GM21723 (cell line): ENCODE results near the gene TNIK.
A peak's percentile ranks its signal among the peaks of the same experiment; 100 is the strongest.

Source experiments
- ATAC-seq: cut with Tn5 transposase; IDR thresholded peaks from one replicate; pipeline ENCODE4 v1.9.1; 2021; ENCODE audit warnings: mild to moderate bottlenecking, moderate library complexity; ENCODE audit not compliant: unreplicated experiment

TNIK gene

GRCh38 chr3:171115667-171116066 lies 344.5 kb downstream of the TNIK start:
- no peak for ATAC-seq

DNA sequence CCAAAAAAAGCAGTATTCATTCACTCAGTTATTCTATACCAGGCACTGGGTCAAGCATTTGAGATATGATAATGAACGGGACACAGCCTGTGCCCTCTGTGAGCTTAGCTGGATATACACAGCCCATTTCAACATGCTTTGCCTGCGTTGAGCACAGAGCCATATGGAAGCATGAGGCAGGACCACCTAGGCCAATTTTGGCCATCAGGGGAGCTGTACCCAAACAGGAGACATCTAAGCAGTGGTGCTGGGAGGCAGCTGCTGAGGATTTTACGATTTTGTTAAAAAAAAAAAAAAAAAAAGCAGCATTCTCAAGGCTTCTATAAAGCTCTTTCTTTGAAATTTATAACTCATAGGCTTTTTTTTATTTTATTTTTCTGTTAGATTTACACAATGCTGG lies 346.5 kb downstream of the TNIK start:
- ATAC-seq = no peak

GRCh38 chr3:171110715-171111114 lies 349.5 kb downstream of the TNIK start:
- ATAC-seq = no peak

DNA sequence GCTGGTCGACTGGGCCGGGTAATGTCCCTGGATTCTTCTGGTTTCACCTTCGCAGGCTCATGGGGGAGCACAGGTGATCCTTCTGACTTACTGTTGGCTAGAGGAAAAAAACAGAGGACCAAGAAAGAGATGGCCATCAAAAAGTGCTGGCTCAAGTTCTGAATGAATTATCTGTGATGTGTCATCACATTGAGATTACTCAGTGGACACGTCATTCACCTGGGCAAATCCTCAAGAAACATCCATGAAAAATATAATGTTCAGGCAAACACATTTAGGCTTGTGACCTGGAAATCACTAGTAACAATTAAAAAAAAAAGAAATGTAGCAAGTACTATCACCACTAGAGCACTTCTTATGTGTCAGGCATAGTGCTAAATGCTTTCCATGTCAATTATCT lies 352.1 kb downstream of the TNIK start:
- ATAC-seq = no peak

GRCh38 chr3:171103185-171103584 lies 357.0 kb downstream of the TNIK start:
- no peak for ATAC-seq

DNA sequence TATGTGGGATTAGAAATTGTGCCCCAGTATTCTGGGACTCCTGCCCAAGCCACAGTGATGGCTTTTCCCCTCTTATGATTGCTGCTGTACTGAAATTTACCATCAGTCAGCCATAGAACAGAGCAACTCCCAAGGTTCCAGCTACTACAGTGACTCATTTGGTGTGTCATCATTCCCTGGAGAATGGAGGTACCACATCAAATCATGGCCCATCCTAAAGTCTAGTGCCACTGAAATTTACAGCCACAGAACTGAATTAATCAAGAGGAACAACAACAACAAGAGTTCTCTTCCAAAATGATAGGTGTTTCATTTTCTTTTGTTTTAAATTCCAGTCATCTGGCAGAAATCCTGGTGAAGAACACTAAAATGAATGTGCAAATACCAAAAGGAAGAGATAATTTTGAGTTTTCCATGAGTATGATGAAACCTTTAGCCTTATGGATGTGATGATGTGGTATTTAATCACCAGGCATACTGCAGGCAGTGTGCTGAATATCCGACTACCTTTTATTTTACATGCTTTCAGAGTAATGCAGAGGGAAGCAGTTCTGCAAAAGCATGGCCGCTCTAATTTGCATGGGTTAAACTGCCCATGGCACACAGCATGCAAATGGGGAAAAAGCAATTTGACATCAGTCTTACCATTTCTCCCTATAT lies 358.1 kb downstream of the TNIK start:
- no peak for ATAC-seq

GRCh38 chr3:171099911-171100310 lies 360.3 kb downstream of the TNIK start:
- ATAC-seq = no peak

DNA sequence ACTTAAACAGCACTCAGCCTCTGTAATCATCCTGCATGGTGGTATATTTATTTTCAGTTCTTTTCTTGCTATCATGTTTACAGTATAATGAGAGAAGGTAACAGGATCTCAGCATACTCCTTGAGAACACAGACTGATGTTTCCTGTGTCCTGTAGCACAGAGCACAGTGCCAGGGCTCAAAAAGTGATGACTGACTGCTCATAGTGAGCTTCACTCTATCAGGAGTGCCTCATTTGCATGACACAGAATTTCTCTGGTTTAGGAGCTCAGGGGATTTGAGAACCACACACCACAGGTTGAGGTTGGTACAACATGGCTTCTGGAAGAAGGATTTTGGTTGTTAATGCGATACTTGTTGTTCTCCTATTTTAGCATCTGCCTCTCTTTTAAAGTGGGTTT lies 365.1 kb downstream of the TNIK start:
- ATAC-seq = peak; percentile 85

DNA sequence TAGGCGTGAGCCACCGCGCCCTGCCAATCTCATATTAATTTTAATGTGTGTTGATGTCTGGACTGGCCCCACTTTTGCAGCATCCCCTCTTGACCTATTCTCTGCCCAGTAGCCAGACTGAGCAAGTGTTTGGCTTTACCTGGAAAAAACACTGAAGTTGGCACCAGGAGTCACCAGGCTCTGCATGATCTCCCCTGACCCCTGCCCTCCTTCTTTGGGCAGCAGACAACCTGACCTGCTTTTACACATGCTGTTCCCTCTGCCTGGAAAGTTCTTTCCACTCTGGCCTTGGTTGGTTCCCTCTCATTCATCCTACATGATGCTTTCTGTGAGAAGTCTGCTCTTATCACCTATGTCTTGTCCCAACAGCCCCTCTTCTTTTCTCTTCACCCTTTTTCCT lies 365.8 kb downstream of the TNIK start:
- no peak for ATAC-seq

DNA sequence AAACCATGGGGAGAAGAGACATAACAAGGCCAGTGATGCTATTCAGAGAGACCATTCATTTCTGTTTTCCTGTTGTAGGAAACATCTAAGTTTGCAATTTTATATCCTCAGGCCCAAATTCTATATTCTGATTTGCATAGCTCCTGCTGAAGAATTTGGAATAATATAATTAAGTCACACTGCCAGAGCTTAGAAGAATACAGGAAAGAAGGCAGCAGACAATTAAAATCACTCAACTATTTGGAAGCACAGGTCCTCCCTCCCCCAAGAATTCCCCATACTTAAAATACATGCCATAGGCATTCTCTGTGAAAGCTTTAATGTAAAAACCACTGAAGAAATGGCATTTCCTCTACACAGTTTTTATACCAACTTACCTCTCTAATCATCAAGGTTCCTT lies 366.7 kb downstream of the TNIK start:
- ATAC-seq = no peak

DNA sequence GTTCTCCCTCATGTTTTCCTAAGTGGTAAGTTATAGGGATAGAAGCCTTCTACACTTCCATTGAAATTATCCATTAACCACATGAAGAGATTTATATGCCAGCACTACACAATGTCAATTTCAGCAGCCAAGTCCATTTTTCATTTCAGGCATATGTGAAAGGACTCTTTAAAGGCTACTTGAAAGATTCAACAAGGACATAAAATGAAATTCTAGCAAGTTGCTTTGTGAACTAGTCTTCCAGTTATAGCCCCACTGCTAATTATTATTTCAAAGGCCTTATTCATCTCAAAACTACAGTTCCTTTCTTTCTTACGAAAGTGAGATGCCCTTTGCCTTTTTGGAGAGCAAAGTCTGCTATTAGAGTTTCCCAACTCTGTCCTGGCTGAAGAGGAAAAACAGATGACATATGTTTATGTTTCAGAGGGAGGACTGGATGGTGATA lies 367.7 kb downstream of the TNIK start:
- ATAC-seq = no peak

GRCh38 chr3:171090321-171090720 lies 369.9 kb downstream of the TNIK start:
- ATAC-seq = no peak

DNA sequence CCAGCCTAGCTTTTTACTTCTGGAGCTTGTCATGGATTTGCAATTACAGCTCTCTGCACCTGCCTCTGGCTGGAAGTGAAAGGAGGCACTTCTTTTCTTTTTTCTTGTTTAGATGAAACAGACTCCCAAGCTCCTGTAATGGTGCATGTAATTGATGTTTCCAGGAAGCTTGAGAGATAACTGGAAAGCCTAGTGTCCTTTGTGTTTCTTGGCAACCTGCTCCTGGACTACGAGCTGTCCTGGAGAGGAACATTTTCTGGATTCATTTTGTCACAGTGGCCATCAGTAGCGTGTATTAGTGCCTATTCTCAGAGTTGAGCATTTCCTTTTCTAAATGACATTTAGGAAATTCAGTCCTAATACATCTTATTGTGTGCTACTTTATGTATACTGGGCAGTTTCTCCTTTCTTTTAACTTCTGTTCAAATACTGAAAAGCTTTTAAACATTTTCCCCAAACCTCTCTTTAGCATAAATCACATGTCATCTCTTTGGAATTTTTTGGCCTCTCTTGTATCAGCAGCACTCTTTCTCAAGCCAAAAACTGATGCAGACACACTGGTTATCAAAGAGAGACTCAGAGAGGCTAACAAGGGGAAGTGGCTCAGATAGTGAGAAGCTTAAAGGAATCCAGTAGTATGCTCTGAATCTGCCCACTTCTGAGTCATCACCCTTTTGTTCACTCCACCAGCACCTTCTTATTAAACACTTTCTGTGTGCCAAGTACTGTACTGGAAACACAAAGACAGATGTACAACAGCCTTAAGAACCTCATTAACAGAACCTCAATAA lies 371.0 kb downstream of the TNIK start:
- ATAC-seq = no peak

DNA sequence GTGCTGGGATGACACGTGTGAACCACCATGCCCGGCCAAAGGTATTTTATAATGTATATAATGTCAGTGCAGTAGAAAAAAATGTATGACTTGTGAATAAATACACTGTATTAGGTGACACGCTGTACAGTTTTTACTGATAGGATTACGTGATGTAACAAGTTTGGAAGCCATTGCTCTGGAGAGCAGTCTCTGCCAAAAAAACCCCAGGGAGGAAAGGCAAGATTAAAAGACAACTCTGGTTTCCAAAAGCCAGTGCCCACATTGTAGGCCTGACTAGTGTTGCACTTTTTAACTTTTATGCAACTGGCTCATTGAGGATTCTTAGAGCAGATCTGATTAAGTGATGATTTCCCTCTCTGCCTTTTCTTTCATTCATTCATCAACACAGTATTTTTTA lies 371.7 kb downstream of the TNIK start:
- ATAC-seq = no peak

DNA sequence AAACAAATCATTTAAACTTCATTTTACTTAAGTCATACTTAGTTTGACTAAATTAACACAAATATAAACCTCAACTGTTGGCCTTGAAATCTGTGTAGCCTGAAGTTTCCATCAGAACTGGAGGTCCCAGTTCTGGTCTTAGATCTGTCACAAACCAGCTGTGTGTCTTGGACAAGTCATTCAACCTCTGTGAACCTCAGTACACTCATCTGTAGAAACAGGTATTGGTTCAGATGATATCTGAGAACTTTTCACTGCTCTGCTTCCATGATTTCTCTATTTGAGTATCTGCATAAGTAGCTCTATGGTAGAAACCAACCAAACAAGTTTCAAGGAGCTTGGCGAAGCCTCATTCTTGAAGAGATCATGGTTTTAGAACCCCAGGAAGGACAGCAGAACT lies 373.3 kb downstream of the TNIK start:
- no peak for ATAC-seq

- ATAC-seq = no peak
Observed at GRCh38 chr3:171077261-171077660, 382.9 kb downstream of the TNIK start.

DNA sequence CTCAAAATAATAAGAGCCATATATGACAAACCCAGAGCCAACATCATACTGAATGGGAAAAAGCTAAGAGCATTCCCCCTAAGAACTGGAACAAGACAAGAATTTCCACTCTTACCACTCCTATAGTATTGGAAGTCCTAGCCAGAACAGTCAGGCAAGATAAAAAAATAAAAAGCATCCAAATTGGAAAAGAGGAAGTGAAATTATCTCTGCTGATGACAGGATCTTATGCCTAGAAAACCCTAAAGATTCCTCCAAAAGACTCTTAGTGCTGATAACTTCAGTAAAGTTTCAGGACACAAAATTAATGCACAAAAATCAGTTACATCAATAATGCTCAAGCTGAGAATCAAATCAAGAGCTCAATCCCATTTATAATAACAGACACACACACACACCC lies 387.8 kb downstream of the TNIK start:
- ATAC-seq = no peak

DNA sequence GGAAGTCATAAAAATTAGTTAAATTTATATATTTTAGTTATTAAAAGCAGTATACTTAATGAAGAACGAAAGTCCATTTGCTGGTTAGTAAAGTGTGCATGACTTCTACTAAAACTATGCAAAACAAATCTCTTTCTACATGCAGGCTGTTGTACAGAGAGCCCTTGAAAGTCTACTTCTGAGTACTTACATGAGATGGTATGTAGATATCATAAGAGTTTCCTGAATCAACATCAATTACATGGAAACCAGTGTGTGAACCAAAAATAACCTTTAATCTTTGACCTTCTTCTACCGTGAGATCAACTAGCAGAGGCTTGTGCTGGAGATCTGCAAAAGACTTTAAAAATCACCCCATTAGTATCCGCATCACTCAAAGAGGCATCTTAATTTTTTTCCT lies 391.5 kb downstream of the TNIK start:
- ATAC-seq = no peak

GRCh38 chr3:171066206-171066605 lies 394.0 kb downstream of the TNIK start:
- no peak for ATAC-seq

GRCh38 chr3:171065732-171066131 lies 394.5 kb downstream of the TNIK start:
- no peak for ATAC-seq

DNA sequence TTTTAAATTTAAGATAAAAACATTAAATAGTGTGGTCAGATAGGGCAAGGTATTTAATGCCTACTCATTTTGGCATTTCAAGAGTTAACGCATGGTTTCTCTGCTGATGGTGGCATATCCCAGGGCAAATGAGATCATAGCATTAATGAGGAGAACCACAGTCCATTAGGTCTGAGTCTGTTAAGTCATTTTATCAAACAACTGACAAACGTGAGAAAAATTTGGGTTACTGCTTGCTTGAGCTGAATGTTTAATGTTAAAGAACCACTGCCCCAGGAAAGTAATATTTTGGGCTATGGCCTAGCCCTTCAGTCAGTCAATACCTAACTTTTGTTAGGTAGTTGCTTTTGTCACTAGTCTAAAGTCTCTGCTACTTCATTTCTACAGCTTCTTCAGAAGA lies 395.7 kb downstream of the TNIK start:
- no peak for ATAC-seq

DNA sequence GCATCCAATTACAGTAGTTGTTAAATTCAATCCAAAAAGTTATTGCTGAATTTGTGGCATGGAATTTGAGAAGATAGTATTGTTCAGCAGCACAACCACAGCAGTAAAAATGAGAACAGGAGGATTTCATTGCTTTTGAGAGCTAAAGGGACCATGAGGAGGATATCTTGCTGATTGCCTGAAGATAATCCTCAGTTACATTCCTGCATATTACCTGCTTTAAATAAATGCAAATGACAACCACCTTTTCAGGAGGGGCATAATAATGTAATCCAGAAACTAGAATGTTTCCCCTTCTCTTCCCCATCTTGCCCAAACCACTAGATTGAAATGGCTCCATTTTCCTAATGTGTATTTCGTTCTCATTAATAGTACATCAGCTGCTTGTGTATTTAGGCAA lies 398.5 kb downstream of the TNIK start:
- no peak for ATAC-seq

- no peak for ATAC-seq
Observed at GRCh38 chr3:171059978-171060377, 400.2 kb downstream of the TNIK start.
